SK-N-MC (cell line): ENCODE results near the gene MROH7.

Experiments
- DNase-seq: peaks from one replicate; pipeline ENCODE4 v3.0.0-alpha.2; 2011; ENCODE audit warnings: low read depth, low spot score
- H3K27ac ChIP-seq: fragments of 200-600 bp; sonication (generic); 2 replicates; pipeline ENCODE4 v1.5.1; 2016; ENCODE audit warnings: mixed run types
- H3K36me3 ChIP-seq: fragments of 200-600 bp; sonication (generic); 2 replicates; pipeline ENCODE4 v1.6.1; 2017; ENCODE audit warnings: antibody characterized with exemption, low read length, mixed read lengths; ENCODE audit not compliant: insufficient read depth
- H3K4me3 ChIP-seq: fragments of 200-600 bp; sonication (generic); 2 replicates; pipeline ENCODE4 v1.5.1; 2016
- H3K9ac ChIP-seq: fragments of 200-600 bp; sonication (generic); 2 replicates; pipeline ENCODE4 v1.8.0; 2017; ENCODE audit warnings: mixed run types, mixed read lengths; ENCODE audit not compliant: insufficient read length
- H3K9me3 ChIP-seq: fragments of 200-600 bp; sonication (generic); 2 replicates; pipeline ENCODE4 v1.6.1; 2017; ENCODE audit warnings: low read depth, mild to moderate bottlenecking, antibody characterized with exemption, low read length, moderate library complexity, mixed read lengths
- EZH2 ChIP-seq: fragments of 200-600 bp; sonication (generic); IDR thresholded peaks from one replicate; pipeline ENCODE4 v1.6.1; 2017; ENCODE audit warnings: antibody characterized with exemption
- FOXP2 ChIP-seq: optimal IDR thresholded peaks from 2 replicates; pipeline ENCODE3; 2011; ENCODE audit warnings: mild to moderate bottlenecking, moderate library complexity; ENCODE audit not compliant: insufficient read depth; ENCODE audit errors: extremely low read length, control extremely low read depth
- POLR2AphosphoS5 ChIP-seq: IDR thresholded peaks from 2 replicates; pipeline ENCODE4 v1.6.1; 2012; ENCODE audit warnings: mild to moderate bottlenecking, low read depth, low read length, borderline replicate concordance

The MROH7 gene

DNA sequence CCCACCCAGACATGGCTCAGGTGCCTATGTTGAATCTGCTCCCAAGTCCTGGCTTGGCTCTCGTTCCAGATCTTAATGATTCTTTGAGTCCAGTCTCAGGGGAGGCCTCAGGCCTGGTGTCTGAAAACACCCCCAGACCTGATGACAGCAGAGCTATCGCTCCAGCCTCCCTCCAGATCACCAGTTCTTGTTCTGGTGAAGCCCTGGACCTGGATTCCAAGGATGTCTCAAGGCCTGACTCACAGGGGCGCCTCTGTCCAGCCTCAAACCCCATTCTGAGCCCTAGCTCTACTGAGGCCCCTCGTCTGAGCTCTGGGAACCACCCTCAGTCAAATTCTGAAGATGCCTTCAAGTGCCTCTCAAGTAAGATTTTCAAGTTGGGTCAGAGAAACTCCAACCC is 11.4 kb downstream of the MROH7 start:
- TF ChIP-seq EZH2 (no peak), POLR2AphosphoS5 (no peak), FOXP2 (no peak)
- Histone ChIP-seq H3K36me3 (no peaks in the 10 kb centered on the region), H3K9me3 (no peaks in the 10 kb centered on the region), H3K9ac (no peak overlapping the region), H3K27ac (no peak overlapping the region), H3K4me3 (no peak overlapping the region)
- DNase-seq: no peak

DNA sequence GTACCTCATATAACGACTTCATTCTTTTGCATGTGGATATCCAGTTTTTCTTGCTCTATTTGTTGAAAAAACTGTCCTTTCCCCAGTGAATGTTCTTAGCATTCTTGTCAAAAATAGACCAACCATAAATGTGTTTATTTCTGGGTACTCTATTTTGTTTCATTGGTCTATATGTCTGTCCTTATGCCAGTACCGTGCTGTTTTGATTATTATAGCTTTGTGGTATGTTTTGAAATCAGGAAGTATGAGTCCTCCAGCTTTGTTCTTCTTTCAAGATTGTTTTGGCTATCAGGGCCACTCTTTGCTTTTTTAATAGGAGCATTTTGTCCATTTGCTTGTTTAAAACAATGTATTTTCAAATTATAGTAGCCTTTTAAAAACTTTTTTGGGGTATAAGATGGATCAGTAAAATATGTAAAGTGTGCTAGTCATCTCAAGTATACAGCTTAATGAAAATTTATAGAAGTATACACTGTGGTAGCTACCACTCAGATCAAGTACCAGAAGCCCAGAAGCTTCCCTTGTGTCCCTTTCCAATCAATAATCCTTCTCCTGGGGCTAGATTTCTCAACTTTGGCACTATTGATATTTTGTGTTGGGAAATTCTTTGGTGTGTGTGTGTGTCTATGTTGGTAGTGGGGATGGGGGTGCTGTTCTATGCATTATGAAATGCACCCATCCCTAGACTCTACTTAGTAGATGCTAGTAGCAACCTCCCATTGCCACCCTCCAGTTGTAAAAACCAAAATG is 16.8 kb downstream of the MROH7 start:
- no peaks in the 10 kb centered on the region for H3K9me3 ChIP-seq

DNA sequence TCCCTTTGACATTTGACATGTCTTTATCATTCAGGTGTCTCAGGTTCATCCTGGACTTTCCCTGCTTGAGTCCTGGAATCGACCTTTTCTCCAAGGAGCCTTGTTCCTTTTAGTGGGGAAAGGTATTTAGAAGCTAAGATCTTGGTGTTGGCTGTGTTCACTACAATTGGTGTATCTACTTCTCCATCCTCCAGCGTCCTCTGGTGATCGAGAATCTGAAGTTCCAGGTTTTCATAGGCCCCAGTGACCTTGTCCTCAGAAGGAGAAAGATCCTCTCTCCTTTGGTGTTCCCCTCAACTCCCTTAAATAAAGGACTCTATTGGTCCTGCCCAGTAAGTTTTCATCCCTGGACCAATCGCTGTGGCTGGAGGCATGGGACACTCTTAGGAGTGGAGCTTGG is 22.1 kb downstream of the MROH7 start:
- no peak overlapping the region for H3K27ac ChIP-seq
- H3K9ac ChIP-seq: no peak overlapping the region
- DNase-seq: no peak
- no peak overlapping the region for H3K4me3 ChIP-seq
- TF ChIP-seq POLR2AphosphoS5 (no peak), FOXP2 (no peak), EZH2 (no peak)
- H3K36me3 ChIP-seq: no peaks in the 10 kb centered on the region
- H3K9me3 ChIP-seq: no peaks in the 10 kb centered on the region

More for the DNA sequence above, 16.8 kb downstream of the MROH7 start:
- Histone ChIP-seq H3K9ac (no peak overlapping the region), H3K27ac (no peak overlapping the region), H3K36me3 (no peaks in the 10 kb centered on the region), H3K4me3 (no peak overlapping the region)
- no peak for DNase-seq
- no peak for TF ChIP-seq POLR2AphosphoS5
- TF ChIP-seq FOXP2: no peak
- no peak for TF ChIP-seq EZH2

DNA sequence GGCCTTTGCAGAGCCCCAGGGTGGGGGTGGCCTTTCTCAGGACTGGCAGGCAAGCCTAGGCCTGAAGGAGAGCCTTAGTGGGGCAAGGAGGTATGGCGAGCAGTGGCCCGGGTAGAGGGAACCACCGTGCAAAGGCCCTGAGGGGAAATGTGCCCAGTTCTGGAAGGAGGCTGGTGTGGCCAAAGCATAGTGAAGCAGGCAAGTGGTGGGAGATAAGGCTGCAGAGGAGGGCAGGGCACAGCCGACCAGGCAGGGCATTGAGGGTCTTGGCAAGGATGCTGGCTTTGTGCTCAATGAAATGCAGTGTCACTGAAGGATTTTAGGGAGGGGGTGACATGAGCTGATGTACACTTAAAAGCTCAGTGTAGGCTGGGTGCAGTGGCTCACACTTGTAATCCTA is 22.8 kb downstream of the MROH7 start:
- Histone ChIP-seq H3K27ac (no peak overlapping the region), H3K36me3 (no peaks in the 10 kb centered on the region), H3K9ac (no peak overlapping the region), H3K9me3 (no peaks in the 10 kb centered on the region), H3K4me3 (no peak overlapping the region)
- no peak for DNase-seq
- TF ChIP-seq POLR2AphosphoS5 (no peak), EZH2 (no peak), FOXP2 (no peak)

DNA sequence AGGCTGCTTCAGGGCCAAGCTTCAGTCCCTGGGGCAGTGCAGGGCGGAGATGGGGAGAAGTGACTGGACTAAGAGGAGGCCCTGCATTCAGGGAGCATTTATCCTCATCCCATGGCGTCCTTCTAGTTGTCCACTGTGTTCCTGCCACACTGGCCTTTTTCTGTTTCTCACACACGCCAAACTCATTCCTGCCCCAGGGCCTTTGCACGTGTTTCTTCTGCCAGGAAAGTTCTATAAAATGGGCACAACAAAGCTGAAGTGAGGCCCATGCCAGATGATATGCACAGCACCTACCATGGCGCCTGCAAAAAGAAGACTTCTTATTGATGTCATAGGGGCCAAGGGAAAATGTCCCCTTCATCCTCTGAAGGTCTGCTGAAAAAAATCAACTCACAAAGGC is 24.3 kb downstream of the MROH7 start:
- Histone ChIP-seq H3K9ac (no peak overlapping the region), H3K36me3 (no peaks in the 10 kb centered on the region), H3K4me3 (no peak overlapping the region), H3K27ac (no peak overlapping the region), H3K9me3 (no peaks in the 10 kb centered on the region)
- TF ChIP-seq EZH2: no peak
- TF ChIP-seq FOXP2: no peak
- no peak for TF ChIP-seq POLR2AphosphoS5
- no peak for DNase-seq

DNA sequence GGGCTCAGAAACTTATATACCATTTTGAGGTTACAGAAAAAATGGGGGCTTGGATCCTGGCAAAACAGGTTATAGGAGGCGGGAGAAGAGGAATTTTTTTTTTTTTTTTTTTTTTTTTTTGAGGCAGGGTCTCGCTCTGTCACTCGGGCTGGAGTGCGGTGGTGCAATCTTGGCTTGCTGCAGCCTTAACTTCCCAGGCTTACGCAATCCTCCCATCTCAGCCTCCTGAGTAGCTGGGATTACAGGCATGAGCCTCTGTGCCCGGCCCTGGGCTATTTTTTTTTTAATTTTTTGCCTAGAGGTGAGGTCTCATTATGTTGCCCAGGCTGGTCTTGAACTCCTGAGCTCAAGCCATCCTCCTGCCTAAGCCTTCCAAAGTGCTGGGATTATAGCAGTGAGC is 24.7 kb downstream of the MROH7 start:
- Histone ChIP-seq H3K9ac (no peak overlapping the region), H3K4me3 (no peak overlapping the region), H3K9me3 (no peaks in the 10 kb centered on the region), H3K36me3 (no peaks in the 10 kb centered on the region), H3K27ac (no peak overlapping the region)
- TF ChIP-seq POLR2AphosphoS5: no peak
- DNase-seq: no peak

DNA sequence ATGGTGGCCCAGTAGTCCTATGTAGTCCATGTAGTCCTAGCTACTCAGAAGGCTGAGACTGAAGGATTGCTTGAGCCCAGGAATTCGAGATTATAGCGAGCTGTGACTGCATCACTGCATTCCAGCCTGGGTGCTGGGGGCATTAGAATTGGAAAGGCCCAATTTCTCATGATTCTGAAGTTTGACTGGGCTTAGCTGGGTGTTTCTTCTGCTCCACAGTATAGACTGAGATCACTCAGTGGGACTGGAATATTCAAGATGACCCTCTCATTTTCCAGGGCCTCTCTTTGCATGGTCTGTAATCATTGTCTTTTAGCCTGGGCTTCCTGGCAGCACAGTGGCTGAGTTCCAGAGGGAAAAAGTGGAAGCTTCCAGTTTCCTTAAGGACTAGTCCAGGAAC is 26.2 kb downstream of the MROH7 start:
- no peak overlapping the region for H3K4me3 ChIP-seq
- no peaks in the 10 kb centered on the region for H3K9me3 ChIP-seq
- H3K9ac ChIP-seq: no peak overlapping the region
- no peaks in the 10 kb centered on the region for H3K36me3 ChIP-seq
- no peak overlapping the region for H3K27ac ChIP-seq
- no peak for DNase-seq
- no peak for TF ChIP-seq FOXP2
- TF ChIP-seq POLR2AphosphoS5: no peak
- TF ChIP-seq EZH2: no peak

DNA sequence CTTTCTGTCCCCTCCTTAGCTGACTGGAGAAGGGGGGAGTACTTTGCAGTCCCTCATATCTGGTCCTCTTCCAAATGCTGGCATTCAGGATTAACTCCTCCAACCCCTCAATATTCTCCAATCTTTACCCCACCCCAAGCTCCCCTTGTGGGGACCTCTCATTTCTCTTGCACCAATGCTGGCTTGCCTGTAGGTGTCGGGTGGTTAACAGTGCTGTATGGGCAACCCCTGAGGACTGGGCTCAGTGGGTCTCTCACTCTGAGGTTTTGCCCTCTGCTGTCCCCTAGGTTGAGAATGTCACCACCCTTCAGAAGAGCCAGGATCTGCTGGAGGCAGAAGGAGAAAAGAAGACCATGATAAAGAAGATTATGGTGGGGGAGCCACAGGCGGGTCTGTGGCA is 27.0 kb downstream of the MROH7 start:
- no peaks in the 10 kb centered on the region for H3K9me3 ChIP-seq
- no peak overlapping the region for H3K9ac ChIP-seq
- H3K4me3 ChIP-seq: no peak overlapping the region
- no peak for TF ChIP-seq FOXP2
- TF ChIP-seq POLR2AphosphoS5: no peak
- TF ChIP-seq EZH2: no peak
- no peak overlapping the region for H3K27ac ChIP-seq
- H3K36me3 ChIP-seq: no peaks in the 10 kb centered on the region
- no peak for DNase-seq
